ENCODE results near the gene BLOC1S3.

Gene BLOC1S3

GRCh38 chr19:45161738-45162607 is 16.6 kb upstream of the BLOC1S3 start:
- no peak for DNase-seq (ENCODE audit: low read depth in 3 of 3)

- DNase-seq (ENCODE audit: low read depth in 3 of 3): no peak
These were observed 15.9 kb upstream of the BLOC1S3 start for GRCh38 chr19:45162608-45163143.

- no peak for DNase-seq (ENCODE audit: low read depth in 3 of 3)
These were observed 15.4 kb upstream of the BLOC1S3 start for GRCh38 chr19:45163156-45163555.

GRCh38 chr19:45163751-45164460 is 14.7 kb upstream of the BLOC1S3 start:
- DNase-seq (ENCODE audit: low read depth in 3 of 3): no peak

- DNase-seq (ENCODE audit: low read depth in 3 of 3): peak in 2 of 3 experiments; percentile 21 to 27
These were observed 13.8 kb upstream of the BLOC1S3 start for GRCh38 chr19:45164577-45165335.

- DNase-seq (ENCODE audit: low read depth in 3 of 3): no peak
These were observed 11.8 kb upstream of the BLOC1S3 start for GRCh38 chr19:45166723-45167252.

GRCh38 chr19:45168767-45169351 is 9.7 kb upstream of the BLOC1S3 start:
- no peak for DNase-seq (ENCODE audit: low read depth in 3 of 3)

GRCh38 chr19:45169602-45170001 is 9.0 kb upstream of the BLOC1S3 start:
- no peak for DNase-seq (ENCODE audit: low read depth in 3 of 3)

GRCh38 chr19:45170146-45171106 is 8.2 kb upstream of the BLOC1S3 start:
- no peak for DNase-seq (ENCODE audit: low read depth in 3 of 3)

- peak in 1 of 3 experiments; percentile 24 for DNase-seq (ENCODE audit: low read depth in 3 of 3)
These were observed 7.4 kb upstream of the BLOC1S3 start for GRCh38 chr19:45171211-45171623.

- DNase-seq (ENCODE audit: low read depth in 3 of 3): no peak
These were observed 6.4 kb upstream of the BLOC1S3 start for GRCh38 chr19:45172173-45172572.

GRCh38 chr19:45172611-45173208 is 5.9 kb upstream of the BLOC1S3 start:
- no peak for DNase-seq (ENCODE audit: low read depth in 3 of 3)

- no peak for DNase-seq (ENCODE audit: low read depth in 3 of 3)
These were observed 4.8 kb upstream of the BLOC1S3 start for GRCh38 chr19:45173816-45174215.

GRCh38 chr19:45175515-45176345 is 2.9 kb upstream of the BLOC1S3 start:
- DNase-seq (ENCODE audit: low read depth in 3 of 3): no peak

GRCh38 chr19:45177817-45178261 is 745 bp upstream of the BLOC1S3 start, which contains the start of gene TRAPPC6A:
Gene TRAPPC6A, minus strand, starts transcription at chr19:45178237. Its CDS starts 19 bp downstream, at chr19:45178218.
- DNase-seq (ENCODE audit: low read depth in 3 of 3): no peak

- peak in 2 of 3 experiments; percentile 13 to 24 for DNase-seq (ENCODE audit: low read depth in 3 of 3)
These were observed 698 bp downstream of the BLOC1S3 start for GRCh38 chr19:45179072-45179891.

- DNase-seq (ENCODE audit: low read depth in 3 of 3): no peak
These were observed 1.3 kb downstream of the BLOC1S3 start for GRCh38 chr19:45179892-45180370.

Data from stimulated activated CD4-positive, alpha-beta T cell treated with anti-CD3 and anti-CD28 coated beads, TNF-alpha, amount 100 ng/mL, for 4 hours (primary cell).